Brain pericyte (primary cell): ENCODE results near the gene PALLD.
"Not testable (repeated sequence)": the region's sequence is repeated elsewhere in the genome, so short reads cannot be mapped to it uniquely, and the experiment has no call there.

Source experiments
- DNase-seq: peaks from one replicate; pipeline ENCODE4 v3.0.0-alpha.2; 2012; ENCODE audit warnings: low read depth, low spot score

PALLD gene

DNA sequence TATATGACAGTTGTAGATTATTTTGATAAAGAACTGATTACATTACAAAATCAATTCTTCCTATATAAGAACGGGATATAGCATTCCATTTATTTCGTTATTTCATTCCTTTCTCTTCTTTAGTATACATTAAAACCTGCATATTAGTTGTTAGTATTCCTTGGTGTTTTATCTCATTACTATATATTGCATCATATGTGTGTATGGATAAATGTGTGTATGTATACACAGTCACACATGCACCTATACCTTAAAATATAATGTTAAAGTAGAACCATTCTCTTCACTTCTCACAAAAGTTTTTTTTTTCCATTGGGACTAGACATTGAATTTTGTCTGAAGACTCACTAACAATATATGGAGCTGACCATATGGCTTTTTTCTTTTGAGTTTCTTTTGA is 5.3 kb upstream of the PALLD start:
- DNase-seq, result no peak

DNA sequence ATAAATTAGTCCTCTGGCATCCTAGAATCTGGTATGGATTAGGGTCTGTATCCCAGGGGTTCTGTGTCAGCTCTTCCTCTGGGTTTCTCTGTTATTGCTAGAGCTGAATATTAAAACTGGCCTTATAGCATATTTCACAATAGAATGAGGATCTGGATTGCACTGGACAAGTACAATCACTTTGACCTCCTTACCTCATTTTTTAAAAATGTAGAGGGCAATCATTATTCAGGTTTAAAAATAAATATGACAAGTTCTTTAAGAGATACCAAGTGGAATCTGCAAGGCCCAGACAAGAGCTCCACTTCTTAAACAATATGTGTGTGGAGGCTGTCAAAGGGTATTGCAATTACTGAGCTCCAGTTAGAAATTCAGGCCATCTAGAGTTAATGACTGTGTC is 1.4 kb downstream of the PALLD start:
- no peak for DNase-seq

DNA sequence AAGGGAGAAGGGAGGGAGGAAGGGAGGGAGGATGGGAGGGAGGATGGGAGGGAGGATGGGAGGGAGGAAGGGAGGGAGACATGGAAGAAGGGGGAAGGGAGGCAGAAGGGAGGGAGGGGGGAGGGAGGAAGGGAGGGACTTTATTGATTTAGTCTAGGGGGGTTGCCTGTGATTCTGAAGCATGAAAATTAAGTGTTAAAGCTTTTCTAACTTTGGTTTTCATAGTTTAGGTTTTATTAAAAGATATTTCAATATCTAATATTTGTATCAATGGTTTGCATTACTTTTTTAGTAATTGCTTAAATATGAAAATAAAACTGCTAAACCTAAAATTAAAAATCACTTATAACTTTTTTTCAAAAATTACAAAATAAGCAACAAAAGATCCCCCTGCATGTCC is 2.4 kb downstream of the PALLD start:
- no peak for DNase-seq

DNA sequence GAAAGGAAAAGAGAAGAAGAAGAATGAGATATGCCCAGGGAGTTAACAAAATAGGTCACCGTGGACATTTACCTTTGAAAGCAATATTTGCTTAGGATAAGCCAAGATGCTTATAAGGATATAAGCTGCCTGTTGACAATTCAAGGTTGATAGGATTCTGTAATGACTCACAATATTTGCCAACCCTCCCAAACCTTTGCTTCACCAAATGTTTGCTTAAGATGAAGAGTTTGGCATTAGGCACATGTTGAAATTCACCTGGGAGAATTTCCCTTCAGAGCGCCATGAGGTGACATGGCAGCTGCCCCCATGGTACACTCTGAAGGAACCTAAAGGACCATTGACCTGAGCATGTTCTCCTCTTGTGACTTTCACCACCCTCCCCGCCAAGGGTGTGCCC is 4.6 kb downstream of the PALLD start:
- DNase-seq, result no peak

DNA sequence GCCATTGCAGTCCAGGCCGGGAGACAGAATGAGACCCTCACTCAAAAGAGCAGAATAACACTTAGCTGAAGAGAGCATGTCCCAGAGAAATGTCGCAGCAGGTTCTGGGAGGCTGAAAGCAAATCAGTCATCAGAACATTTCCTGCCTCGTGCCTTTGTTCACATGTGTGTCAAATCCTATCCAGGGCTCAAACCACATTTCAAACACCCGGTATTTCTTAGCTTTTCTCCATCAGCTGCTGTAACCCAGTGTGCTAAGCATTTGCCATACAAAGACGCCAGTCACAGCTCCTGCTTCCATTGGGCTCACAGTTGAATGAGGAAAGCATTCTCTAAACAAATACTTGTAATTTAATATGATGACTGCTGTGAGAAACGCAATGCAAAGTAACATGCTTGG is 6.0 kb downstream of the PALLD start:
- no peak for DNase-seq

DNA sequence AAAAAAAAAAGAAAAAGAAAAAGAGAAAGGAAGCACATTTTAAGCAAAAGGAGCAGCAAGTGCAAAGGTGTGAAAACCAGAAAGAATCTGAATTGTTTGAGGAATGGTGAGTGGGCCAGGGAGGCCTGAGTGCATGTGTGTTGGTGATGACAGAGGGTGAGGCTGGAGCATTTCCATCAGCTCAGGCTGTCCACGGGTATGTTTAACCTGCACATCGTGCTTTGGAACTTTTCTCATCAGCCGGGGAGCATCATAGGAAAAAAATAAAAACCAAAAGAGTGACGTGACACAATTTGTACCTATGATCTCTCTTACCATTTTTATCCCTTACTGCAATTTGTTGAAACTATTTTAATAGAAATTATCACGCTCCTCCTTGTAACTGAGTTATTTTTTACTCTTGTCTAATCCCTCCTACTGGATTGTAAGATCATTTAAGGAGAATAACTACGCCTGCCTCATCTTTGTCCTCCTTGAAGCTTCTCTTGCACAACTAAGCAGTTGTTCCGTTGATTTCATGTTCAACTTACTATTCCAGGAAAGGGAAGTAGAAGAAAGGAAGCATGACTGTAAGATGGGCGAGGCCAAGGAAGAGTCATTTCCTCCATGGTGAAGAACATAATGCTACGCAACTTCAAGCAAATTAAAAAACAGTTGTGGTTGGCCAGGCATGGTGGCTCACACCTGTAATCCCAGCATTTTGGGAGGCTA is 7.0 kb downstream of the PALLD start:
- DNase-seq, result no peak

DNA sequence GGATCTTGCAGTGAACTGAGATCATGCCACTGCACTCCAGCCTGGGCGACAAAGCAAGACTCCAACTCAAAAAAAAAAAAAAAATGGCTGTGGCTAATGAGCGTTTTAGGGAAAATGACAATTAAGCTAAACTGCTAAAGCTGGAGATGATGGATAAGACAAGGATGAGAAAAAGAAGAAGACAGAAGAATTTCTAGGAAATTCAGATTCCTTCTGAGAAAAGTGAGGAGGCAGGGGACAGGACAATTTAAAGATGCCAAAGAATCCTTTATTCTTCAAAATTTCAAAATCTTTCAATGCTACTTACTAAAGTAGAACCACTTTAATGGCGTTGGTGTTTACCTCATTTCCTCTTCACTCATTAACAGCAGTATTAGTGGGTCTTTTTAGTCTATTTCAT is 7.7 kb downstream of the PALLD start:
- no peak for DNase-seq

DNA sequence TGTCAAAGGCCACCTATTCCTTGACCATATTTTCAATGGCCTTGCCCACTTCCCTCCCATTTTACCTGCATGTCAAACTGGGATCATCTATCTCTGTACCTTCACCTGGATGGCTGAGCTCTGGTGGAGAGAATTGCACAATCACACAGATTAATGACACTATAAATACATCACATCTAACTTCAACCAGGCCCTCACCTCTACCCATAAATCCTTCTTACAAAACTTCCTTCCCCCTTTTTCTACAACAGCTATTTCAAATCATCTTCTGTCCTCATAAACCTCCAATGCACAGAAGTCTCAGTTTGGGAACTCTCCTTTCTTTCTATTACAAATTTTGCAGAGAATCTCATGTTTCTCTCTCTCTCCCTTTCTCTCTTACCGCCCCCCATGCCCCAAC is 9.2 kb downstream of the PALLD start:
- DNase-seq, result no peak

DNA sequence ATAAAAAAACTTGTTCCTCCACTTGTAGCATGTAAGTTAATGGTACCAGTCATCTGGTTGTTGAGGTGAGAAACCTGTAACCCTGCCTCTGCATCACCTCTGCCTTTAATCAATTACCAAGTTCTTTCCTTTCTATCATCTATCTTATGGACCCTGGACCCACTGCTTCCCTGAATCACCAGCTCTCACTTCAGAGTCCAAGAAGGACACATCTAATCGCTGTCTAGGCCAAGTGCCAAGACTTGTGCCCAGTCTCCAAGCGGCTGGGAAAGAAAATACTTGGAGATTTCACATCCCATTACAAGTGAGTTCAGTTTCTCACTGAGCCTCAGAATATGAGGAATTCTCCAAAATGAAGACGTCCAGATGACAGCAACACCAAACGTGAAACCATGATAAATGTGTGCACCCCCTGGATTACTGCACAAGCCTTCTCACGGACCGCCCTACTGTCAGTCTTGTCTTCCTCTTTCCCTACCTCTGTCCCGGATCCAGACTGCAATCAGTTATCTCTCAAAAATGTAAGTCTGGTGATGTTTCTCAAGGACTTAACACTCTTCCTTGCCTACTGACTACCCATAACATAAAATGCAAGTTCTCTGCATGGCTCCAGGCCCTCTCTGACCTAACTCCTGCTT is 10.4 kb downstream of the PALLD start:
- no peak for DNase-seq

DNA sequence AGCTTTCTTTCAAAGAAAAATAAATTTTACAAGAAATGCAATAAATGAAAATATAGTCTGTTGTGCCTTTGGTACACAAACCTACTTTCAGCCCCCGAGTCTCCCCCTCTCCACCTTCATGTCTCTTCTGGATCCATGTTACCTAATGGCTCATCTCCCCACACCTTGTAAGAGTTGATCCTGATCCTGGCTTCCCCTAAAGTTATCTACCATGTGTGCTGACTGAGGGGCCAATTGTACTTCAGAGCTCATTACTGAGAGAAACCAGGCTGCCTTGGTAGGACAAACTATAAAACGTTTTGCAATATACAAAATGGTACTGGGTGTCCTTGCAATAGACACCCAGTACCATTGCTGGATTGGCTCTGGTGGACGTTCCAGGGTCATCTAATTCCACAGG is 11.8 kb downstream of the PALLD start:
- no peak for DNase-seq

DNA sequence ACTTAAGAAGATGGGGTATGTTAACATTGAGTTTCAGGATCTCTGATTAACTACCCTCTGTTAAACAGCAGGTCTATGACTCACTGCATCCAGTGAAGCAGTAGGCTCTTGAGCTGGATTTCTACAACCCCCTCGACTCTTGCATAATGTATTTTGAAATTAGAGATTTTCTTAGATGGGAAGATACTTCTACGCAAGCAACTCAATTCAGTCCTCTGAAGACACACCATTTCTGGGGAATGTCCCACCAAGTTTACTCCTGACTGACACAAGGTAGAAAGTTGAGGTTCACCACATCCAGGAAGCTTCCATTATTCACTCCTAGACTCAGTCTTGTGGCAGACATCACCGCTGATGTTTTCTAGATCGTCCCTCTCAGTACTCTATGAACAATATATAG is 12.9 kb downstream of the PALLD start:
- no peak for DNase-seq

DNA sequence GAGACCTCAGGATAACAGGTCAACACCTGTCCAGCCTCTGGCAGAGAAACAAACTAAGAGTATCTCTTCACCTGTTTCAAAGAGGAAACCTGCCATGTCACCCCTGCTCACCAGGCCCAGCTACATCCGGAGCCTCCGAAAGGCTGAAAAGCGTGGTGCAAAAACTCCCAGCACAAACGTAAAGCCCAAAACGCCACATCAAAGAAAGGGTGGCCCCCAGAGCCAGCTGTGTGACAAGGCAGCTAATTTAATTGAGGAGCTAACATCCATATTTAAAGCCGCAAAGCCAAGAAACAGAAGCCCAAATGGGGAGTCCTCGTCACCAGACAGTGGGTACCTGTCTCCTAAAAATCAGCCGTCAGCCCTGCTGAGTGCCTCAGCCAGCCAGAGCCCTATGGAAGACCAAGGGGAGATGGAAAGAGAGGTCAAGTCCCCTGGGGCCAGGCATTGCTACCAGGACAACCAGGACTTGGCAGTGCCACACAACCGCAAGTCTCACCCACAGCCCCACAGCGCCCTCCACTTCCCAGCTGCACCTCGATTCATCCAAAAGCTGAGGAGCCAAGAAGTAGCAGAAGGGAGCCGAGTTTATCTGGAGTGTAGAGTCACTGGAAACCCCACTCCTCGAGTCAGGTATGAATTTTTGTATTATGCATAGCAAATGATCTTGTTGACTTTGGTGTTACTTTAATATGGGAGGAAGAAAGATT is 15.1 kb downstream of the PALLD start:
- no peak for DNase-seq

DNA sequence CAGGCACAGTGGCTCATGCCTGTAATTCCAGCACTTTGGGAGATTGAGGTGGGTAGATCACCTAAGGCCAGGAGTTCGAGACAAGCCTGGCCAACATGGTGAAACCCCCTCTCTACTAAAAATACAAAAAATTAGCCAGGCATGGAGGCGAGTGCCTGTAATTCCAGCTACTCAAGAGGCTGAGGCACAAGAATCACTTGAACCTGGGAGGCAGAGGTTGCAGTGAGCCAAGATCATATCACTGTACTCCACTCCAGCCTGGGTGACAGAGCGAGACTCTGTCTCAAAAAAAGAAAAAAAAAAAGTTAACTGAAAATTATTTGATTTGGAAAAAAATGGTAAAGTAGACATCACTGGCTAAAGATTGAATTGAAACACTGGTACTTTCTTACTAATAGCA is 17.0 kb downstream of the PALLD start:
- not testable (repeated sequence) for DNase-seq

DNA sequence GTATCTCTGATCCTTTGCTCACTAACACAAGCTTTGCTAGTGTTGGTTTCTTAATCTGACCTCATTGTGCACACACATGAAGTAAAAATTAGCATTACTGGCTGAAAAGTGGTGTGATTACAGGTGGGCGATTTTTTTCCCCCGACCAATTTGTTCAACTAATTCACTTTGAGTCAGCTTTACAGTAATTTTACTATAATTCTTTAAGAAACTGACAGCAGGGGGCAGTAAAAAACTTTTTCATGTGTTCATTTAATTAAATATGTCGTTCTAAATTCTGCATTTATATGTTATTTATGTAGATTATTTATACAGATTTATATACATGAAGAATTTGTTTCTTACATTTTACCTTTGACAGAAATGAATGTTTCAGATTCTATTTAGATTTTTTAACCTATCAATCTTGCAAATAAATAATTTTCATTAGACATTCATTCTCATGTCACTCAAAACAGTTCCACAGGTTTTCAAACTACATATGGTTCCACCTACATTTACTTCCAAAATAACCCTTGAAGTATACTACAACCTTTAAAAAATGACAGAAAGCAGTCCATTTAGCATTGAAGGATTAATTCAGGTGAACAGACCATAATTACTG is 17.5 kb downstream of the PALLD start:
- no peak for DNase-seq

DNA sequence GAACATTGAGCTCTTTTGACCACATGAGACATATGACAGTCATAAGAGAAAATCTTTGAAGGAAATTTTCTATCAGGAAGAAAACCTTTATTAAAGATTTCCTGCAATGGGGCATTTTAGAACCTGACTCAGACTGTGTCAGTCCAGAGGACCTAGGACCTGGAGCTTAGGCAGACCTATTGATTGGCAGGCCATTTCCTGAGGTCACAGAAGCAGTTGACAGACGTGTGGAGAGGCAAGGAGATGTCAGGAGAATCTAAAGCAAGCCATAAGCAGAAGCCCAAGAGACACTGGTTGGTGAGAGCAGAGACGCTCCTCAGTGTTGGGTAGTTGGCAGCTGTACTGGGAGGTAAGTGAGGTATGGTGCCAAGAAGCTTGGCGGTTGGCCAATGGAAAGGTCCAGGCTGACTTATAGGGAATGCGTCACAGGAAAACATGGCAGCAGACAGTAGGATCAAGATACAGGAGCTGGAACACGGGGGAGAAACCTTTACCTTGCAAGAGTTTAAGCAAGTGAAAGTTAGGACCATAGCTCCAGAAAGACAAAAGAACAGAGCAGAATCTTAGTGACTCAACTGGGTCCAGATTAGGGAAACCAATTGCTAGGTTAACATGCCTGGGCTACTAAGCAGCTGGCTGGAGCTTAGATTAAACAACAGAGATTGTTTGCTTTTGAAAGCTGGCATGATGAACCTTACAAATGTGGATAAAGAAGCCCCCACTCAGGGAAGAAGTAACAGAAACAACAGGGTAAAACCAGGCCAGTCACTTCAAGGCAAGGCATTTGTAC is 18.6 kb downstream of the PALLD start:
- no peak for DNase-seq

DNA sequence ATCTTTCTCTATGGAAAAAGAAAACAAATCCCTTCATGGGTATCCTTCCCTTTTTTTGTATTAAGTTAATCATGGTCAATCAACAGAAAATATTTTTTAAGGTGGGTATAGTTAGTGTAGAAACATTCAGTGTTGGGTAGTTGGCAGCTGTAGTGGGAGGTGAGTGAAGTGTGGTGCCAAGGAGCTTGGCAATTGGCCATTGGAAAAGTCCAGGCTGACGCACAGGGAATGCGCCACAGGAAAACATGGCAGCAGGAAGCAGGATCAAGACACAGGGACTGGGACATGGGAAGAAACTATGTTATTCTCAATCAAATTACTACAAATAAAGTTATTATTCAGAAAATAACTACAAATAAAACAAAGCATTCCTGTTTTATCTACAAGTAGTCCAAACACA is 20.0 kb downstream of the PALLD start:
- no peak for DNase-seq

DNA sequence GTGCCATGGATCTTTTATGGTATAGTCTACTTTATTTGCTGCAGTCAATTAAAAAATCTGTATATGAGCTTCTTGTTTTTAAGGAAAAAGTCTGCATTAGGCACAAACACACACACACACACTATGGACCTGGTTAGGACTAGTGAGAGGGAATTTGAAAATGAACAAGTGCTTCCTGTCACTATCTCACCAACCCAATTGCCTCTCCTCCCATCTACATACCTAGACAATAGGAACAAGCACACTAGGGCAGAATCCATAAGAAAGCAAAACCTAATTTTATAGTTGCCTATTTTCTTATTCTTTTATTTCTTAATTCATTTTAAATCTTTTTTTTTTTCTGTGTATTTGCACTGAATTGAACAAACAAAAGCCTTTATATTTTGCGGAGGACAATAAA is 22.7 kb downstream of the PALLD start:
- DNase-seq, result no peak

DNA sequence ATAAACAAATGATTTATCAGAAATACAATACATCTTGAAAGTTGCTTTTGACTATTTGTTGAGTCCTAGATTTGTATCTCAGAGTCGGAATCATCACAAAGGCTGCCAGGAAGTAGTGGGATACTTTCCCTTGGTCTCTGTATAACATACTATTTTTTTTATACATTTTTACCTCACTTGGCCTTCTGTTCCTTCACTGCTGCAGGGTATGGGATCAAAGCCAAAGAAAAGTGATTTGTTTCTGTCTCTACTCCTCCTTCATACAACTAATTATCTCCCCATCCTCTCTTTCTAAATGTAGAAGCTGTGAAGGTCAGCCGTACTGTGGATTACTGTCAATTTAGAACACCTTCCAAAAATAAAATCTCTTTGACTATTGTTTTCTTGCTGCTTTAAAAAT is 24.9 kb downstream of the PALLD start:
- no peak for DNase-seq

DNA sequence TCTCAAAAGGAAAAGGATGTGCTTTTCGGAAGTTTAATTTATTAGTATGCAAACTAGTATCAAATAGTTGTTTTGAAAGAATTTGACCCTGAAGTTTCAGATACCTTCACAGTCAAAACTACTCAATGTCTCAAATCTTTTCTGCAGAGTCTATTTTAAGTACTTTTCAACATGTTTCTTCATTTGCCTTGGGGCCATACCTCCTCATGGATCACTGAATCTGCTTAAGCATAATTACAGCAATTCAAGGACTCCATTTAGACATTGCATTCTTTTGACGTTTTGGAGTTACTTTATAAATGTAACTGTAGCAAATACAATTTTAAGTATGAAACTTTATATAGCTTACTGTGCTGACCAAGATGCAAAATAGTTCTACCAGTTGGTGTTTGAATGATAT is 25.5 kb downstream of the PALLD start:
- no peak for DNase-seq

DNA sequence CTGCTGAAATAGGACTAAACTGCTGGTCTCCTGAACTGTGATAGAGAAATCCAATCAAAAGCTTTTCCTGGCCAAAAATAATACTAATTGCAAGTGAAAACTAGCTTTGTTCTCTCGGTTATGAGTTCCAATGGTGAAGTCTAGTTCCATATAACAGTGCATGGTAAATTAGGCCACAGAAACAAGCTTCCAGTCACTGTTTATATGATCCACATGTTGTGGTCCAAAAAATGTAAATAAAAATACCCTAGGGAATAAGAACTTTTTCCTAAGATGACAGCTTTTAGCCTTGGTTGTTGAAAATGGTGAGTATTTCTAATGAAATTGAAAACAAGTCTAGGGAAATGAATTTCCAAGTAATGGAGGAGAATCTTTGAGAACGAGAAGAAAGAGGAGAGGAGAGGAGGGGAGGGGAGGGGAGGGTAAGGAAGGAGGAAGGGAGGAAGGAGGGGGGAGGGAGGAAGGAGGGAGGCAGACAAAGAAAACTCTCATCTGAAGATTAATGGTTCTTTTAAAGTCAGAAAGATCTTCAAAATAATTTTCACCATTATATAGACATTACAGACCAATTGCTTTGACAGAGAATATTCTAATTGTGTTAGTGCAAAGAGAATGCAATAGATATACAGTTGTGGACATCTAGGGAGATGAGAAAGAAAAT is 26.1 kb downstream of the PALLD start:
- no peak for DNase-seq

DNA sequence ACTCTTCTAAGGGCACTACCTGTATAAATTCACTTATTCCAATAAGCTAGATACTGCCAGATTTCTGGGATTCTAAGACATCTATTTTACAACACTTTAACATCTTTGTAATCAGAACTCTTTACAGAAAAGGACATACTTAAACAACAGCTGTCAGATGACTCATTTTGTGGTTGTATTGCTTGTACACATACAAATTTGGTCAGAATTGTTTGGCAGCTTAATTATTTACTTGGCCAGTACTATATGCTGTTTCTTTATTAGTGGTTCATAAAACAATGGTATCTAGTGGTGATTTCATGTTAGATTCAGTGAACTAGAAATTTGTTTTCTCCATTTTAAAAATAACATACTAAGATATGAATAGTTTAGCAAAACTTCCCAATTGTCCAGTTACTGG is 27.2 kb downstream of the PALLD start:
- DNase-seq, result no peak
